Trophoblast cell (in vitro differentiated cells and primary cell): ENCODE results near the gene TEX29.

ENCODE experiments used
- DNase-seq, 2 donors: peaks; one replicate each; pipeline ENCODE4 v3.0.0-alpha.2; 2016
- H2AFZ ChIP-seq: 2 replicates; pipeline ENCODE4 v1.6.1; 2013; ENCODE audit warnings: low read length, moderate library complexity, mild to moderate bottlenecking; ENCODE audit not compliant: insufficient read depth, poor library complexity
- H2AK5ac ChIP-seq: 2 replicates; pipeline ENCODE4 v1.6.1; 2013; ENCODE audit warnings: mild to moderate bottlenecking, low read length
- H2BK120ac ChIP-seq: 2 replicates; pipeline ENCODE4 v1.6.1; 2013; ENCODE audit warnings: low read length, mild to moderate bottlenecking, moderate library complexity; ENCODE audit not compliant: insufficient read depth, poor library complexity
- H2BK12ac ChIP-seq: 2 replicates; pipeline ENCODE4 v1.6.1; 2013; ENCODE audit warnings: mild to moderate bottlenecking, low read length, moderate library complexity
- H2BK5ac ChIP-seq: 2 replicates; pipeline ENCODE4 v1.6.1; 2013; ENCODE audit warnings: low read length, low read depth, moderate library complexity, mild to moderate bottlenecking; ENCODE audit not compliant: poor library complexity
- H3K14ac ChIP-seq: 2 replicates; pipeline ENCODE4 v1.6.1; 2013; ENCODE audit warnings: mild to moderate bottlenecking, low read length
- H3K18ac ChIP-seq: 2 replicates; pipeline ENCODE4 v1.6.1; 2013; ENCODE audit warnings: mild to moderate bottlenecking, low read length
- H3K23ac ChIP-seq: 2 replicates; pipeline ENCODE4 v1.6.1; 2013; ENCODE audit warnings: low read length
- H3K27ac ChIP-seq: 2 replicates; pipeline ENCODE4 v1.5.1; 2013; ENCODE audit warnings: low read depth, mild to moderate bottlenecking, inconsistent platforms, low read length, moderate library complexity
- H3K27me3 ChIP-seq: 2 replicates; pipeline ENCODE4 v1.6.1; 2013; ENCODE audit warnings: inconsistent platforms, mild to moderate bottlenecking, low read length, moderate library complexity; ENCODE audit not compliant: insufficient read depth
- H3K36me3 ChIP-seq, 2 experiments: 1 replicate in 1 of 2; 2 replicates in 1 of 2; pipeline ENCODE4 v1.6.1; 2013; ENCODE audit warnings: low read length in 2 of 2, mild to moderate bottlenecking in 2 of 2, moderate library complexity in 1 of 2; ENCODE audit not compliant: insufficient read depth in 2 of 2, control insufficient read depth in 1 of 2
- H3K4ac ChIP-seq: 2 replicates; pipeline ENCODE4 v1.6.1; 2013; ENCODE audit warnings: low read depth, mild to moderate bottlenecking, low read length, moderate library complexity
- H3K4me1 ChIP-seq, 2 experiments: 1 replicate in 1 of 2; 2 replicates in 1 of 2; pipeline ENCODE4 v1.6.1; 2013; ENCODE audit warnings: low read length in 2 of 2, mild to moderate bottlenecking in 2 of 2, moderate library complexity in 1 of 2; ENCODE audit not compliant: insufficient read depth in 2 of 2, control insufficient read depth in 1 of 2
- H3K4me2 ChIP-seq: 2 replicates; pipeline ENCODE4 v1.6.1; 2013; ENCODE audit warnings: inconsistent platforms, mild to moderate bottlenecking, low read length, moderate library complexity
- H3K4me3 ChIP-seq: 2 replicates; pipeline ENCODE4 v1.5.1; 2013; ENCODE audit warnings: mild to moderate bottlenecking, low read depth, low read length, inconsistent platforms
- H3K79me1 ChIP-seq: one replicate; pipeline ENCODE4 v1.6.1; 2013; ENCODE audit warnings: low read length
- H3K79me2 ChIP-seq: 2 replicates; pipeline ENCODE4 v1.6.1; 2013; ENCODE audit warnings: low read length, mild to moderate bottlenecking; ENCODE audit not compliant: control insufficient read depth, insufficient read depth, poor library complexity
- H3K9ac ChIP-seq: 2 replicates; pipeline ENCODE4 v1.6.1; 2013; ENCODE audit warnings: mild to moderate bottlenecking, low read length
- H3K9me3 ChIP-seq: 2 replicates; pipeline ENCODE4 v1.6.1; 2013; ENCODE audit warnings: low read depth, mild to moderate bottlenecking, control low read depth, inconsistent platforms, low read length; ENCODE audit not compliant: insufficient read depth
- H4K12ac ChIP-seq: 2 replicates; pipeline ENCODE4 v1.6.1; 2013; ENCODE audit warnings: low read depth, mild to moderate bottlenecking, low read length, moderate library complexity
- H4K8ac ChIP-seq: 2 replicates; pipeline ENCODE4 v1.6.1; 2013; ENCODE audit warnings: low read depth, mild to moderate bottlenecking, low read length, moderate library complexity
- H4K91ac ChIP-seq: one replicate; pipeline ENCODE4 v1.6.1; 2013; ENCODE audit warnings: low read depth, mild to moderate bottlenecking, low read length, moderate library complexity
- WGBS: extraction: QIAGEN DNeasy Blood & Tissue Kit; methylation state at CpG from one replicate; pipeline ENCODE4 v1.1.7; 2013; ENCODE audit warnings: missing lambda C conversion rate; ENCODE audit not compliant: insufficient read length, insufficient coverage; ENCODE audit errors: extremely low coverage; 5-methylcytosine and 5-hydroxymethylcytosine counted together

TEX29 gene

GRCh38 chr13:111359930-111360329 lies 39.5 kb downstream of the TEX29 start:
- no peak overlapping the region for H2BK120ac ChIP-seq
- H3K36me3 ChIP-seq: no peaks in the 10 kb centered on the region
- no peaks in the 10 kb centered on the region for H3K79me2 ChIP-seq
- no peak overlapping the region for H3K23ac ChIP-seq
- H4K8ac ChIP-seq: no peak overlapping the region
- no peak overlapping the region for H3K27ac ChIP-seq
- no peaks in the 10 kb centered on the region for H3K9me3 ChIP-seq
- no peaks in the 10 kb centered on the region for H3K27me3 ChIP-seq
- H4K12ac ChIP-seq: no peak overlapping the region
- no peak overlapping the region for H3K18ac ChIP-seq
- H3K79me1 ChIP-seq: no peaks in the 10 kb centered on the region
- H3K4ac ChIP-seq: no peak overlapping the region
- no peak overlapping the region for H4K91ac ChIP-seq
- no peak overlapping the region for H2BK5ac ChIP-seq
- WGBS: no CpG with 5 or more reads among the region's 7 CpGs
- H3K9ac ChIP-seq: no peak overlapping the region
- H3K14ac ChIP-seq: no peak overlapping the region
- DNase-seq: no peak
- no peak overlapping the region for H3K4me2 ChIP-seq
- H2AFZ ChIP-seq: no peak overlapping the region
- H2BK12ac ChIP-seq: no peak overlapping the region
- H2AK5ac ChIP-seq: no peak overlapping the region
- H3K4me1 ChIP-seq: no peaks in the 10 kb centered on the region
- no peak overlapping the region for H3K4me3 ChIP-seq

DNA sequence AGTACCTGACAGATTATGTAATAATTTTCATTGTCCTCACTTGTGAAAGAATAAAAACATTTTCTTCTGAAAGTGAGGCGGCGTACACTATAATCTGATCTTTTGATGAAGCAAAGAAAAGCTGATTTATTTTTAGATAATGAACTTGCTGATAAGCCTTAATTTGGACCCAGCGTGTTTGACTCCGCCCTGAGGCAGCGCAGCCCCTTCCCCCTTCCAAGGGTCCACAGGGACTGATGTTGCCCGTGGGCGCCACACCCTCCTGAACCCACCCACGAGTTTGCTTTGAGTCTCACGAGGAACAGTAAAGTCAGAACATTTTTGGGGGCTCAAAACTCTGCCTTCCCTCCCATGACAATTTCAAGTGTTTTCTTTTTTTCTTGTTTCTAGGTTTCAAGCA lies 40.0 kb downstream of the TEX29 start:
- Histone ChIP-seq H3K4me2 (no peak overlapping the region), H2BK5ac (no peak overlapping the region), H2BK120ac (no peak overlapping the region), H3K36me3 (no peaks in the 10 kb centered on the region), H3K9me3 (no peaks in the 10 kb centered on the region), H3K79me1 (no peaks in the 10 kb centered on the region), H3K4me3 (no peak overlapping the region), H4K91ac (no peak overlapping the region), H3K4me1 (no peaks in the 10 kb centered on the region), H3K18ac (no peak overlapping the region), H3K9ac (no peak overlapping the region), H3K4ac (no peak overlapping the region), H3K79me2 (no peaks in the 10 kb centered on the region), H3K23ac (no peak overlapping the region), H4K12ac (no peak overlapping the region), H3K27ac (no peak overlapping the region), H4K8ac (no peak overlapping the region), H2AFZ (no peak overlapping the region), H3K27me3 (no peaks in the 10 kb centered on the region), H2AK5ac (no peak overlapping the region), H2BK12ac (no peak overlapping the region), H3K14ac (no peak overlapping the region)
- no peak for DNase-seq
- WGBS: no CpG with 5 or more reads among the region's 9 CpGs

DNA sequence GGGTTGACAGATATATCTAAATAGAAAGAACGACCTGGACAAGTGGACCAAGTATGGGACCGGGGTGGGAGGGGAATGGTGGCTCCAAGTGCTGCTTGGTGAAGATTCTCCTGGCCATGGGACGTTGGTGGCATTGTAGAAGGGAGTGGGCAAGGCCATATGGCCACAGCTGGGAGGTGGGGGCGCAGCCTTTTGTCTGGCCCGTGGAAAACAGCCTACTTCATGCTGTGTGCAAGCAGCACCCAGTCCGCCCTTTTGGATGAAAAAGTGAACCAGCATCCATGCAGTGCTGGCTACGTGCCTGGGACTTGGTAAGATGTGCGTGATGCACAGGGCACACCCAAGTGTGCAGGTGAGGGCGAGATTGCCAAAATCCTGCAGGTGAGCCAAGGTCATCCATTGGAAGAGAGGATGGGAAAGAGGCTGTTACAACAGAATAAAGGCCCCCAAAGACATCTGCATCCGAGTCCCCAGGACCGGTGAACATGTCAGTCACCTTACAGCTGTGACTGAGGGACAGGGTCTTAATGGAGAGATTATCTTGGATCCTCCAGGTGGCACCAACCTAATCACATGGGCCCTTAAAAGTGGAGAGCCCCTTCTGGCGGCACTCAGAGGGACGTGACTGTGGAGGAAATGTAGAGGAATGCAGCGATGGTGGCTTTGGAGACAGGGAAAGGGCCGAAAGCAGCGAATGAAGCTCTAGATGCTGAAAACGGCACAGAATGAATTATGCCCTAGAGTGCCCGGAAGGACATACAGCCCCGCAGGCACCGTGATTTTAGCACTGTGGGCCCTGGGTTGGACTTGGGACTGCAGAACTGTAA lies 40.8 kb downstream of the TEX29 start:
- no peak overlapping the region for H3K4ac ChIP-seq
- no peak overlapping the region for H3K4me2 ChIP-seq
- no peak overlapping the region for H2BK5ac ChIP-seq
- no peak for DNase-seq
- H2AFZ ChIP-seq: no peak overlapping the region
- no peaks in the 10 kb centered on the region for H3K9me3 ChIP-seq
- no peak overlapping the region for H3K9ac ChIP-seq
- no peak overlapping the region for H3K23ac ChIP-seq
- no peak overlapping the region for H2BK12ac ChIP-seq
- no peak overlapping the region for H3K18ac ChIP-seq
- no peak overlapping the region for H3K4me3 ChIP-seq
- no peaks in the 10 kb centered on the region for H3K79me1 ChIP-seq
- no peak overlapping the region for H3K14ac ChIP-seq
- no peak overlapping the region for H3K27ac ChIP-seq
- no peak overlapping the region for H4K12ac ChIP-seq
- no peak overlapping the region for H2AK5ac ChIP-seq
- H3K4me1 ChIP-seq: no peaks in the 10 kb centered on the region
- no peak overlapping the region for H4K91ac ChIP-seq
- H4K8ac ChIP-seq: no peak overlapping the region
- H3K36me3 ChIP-seq: no peaks in the 10 kb centered on the region
- H3K27me3 ChIP-seq: no peaks in the 10 kb centered on the region
- H2BK120ac ChIP-seq: no peak overlapping the region
- H3K79me2 ChIP-seq: no peaks in the 10 kb centered on the region
- WGBS: no CpG with 5 or more reads among the region's 20 CpGs

GRCh38 chr13:111361873-111362648 lies 41.6 kb downstream of the TEX29 start:
- H3K18ac ChIP-seq: no peak overlapping the region
- WGBS: no CpG with 5 or more reads among the region's 11 CpGs

More at GRCh38 chr13:111361873-111362648, 41.6 kb downstream of the TEX29 start:
- no peaks in the 10 kb centered on the region for H3K36me3 ChIP-seq
- H3K14ac ChIP-seq: no peak overlapping the region
- H3K27me3 ChIP-seq: no peaks in the 10 kb centered on the region
- no peak overlapping the region for H3K4me2 ChIP-seq
- no peak overlapping the region for H2BK12ac ChIP-seq
- H3K79me2 ChIP-seq: no peaks in the 10 kb centered on the region
- no peak overlapping the region for H3K23ac ChIP-seq
- H3K9ac ChIP-seq: no peak overlapping the region
- H3K4me1 ChIP-seq: no peaks in the 10 kb centered on the region
- H3K27ac ChIP-seq: no peak overlapping the region
- H2AK5ac ChIP-seq: no peak overlapping the region
- H4K8ac ChIP-seq: no peak overlapping the region
- H3K79me1 ChIP-seq: no peaks in the 10 kb centered on the region
- no peak overlapping the region for H4K91ac ChIP-seq
- no peak overlapping the region for H2BK120ac ChIP-seq
- no peak overlapping the region for H2BK5ac ChIP-seq
- H3K9me3 ChIP-seq: no peaks in the 10 kb centered on the region
- H2AFZ ChIP-seq: no peak overlapping the region
- no peak overlapping the region for H3K4me3 ChIP-seq
- no peak for DNase-seq
- H3K4ac ChIP-seq: no peak overlapping the region
- no peak overlapping the region for H4K12ac ChIP-seq
